SKM-1 treated with dmso at 0.1 percent for 144 hours (cell line): Measurements from ENCODE around the gene SAT2.
"Not testable (repeated sequence)": the region's sequence is repeated elsewhere in the genome, so short reads cannot be mapped to it uniquely, and the experiment has no call there.

Source experiments
- DNase-seq: peaks from one replicate; lab custom pipeline; 2025; ENCODE audit not compliant: unreplicated experiment; lab: John Stamatoyannopoulos, UW

SAT2 gene

DNA sequence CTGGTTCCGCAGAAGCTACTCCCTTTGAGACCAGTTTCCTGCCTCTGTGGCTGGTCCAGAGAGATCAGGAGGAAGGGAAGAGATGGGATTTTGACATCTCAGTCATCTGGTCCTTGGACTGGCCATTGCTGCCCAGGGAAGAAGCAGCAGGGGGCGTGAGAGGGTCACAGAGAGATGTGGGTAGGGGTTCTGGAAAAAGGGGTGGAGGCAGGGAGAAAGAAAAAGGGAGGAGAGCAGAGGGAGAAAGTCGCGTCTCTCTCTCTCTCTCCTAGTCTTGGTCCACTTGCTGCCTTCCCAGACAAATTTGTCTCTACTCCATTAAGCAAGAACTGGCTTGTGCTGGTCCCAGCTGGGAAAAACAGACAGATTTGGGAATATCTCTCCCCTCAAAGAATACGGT lies 6.8 kb upstream of the SAT2 start:
- no peak for DNase-seq

GRCh38 chr17:7633093-7633492 lies 5.5 kb upstream of the SAT2 start:
- no peak for DNase-seq

GRCh38 chr17:7632492-7632894 lies 4.9 kb upstream of the SAT2 start:
- DNase-seq: peak; percentile 31

- no peak for DNase-seq
These were observed 4.1 kb upstream of the SAT2 start for GRCh38 chr17:7631398-7632380.

GRCh38 chr17:7629939-7630571 lies 2.4 kb upstream of the SAT2 start, which contains the start of gene SHBG:
TSS of gene SHBG (plus strand) at chr17:7630135. CDS start at chr17:7630173, 38 bp downstream.
- DNase-seq: no peak

DNA sequence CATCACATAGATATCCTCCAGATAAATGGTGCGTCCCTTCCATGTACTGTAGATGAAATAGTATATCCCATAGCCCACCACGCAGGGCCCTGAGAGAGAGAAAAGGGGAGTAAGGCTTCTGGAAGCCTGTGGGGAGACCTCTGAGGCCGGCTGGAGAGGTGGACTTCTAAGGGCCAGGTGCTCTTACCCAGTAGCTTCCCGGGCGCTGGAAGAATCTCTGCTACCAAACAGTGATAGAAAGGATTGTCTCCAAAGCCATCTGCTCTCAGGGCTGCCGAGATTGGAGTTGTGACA lies 718 bp downstream of the SAT2 start:
- no peak for DNase-seq

DNA sequence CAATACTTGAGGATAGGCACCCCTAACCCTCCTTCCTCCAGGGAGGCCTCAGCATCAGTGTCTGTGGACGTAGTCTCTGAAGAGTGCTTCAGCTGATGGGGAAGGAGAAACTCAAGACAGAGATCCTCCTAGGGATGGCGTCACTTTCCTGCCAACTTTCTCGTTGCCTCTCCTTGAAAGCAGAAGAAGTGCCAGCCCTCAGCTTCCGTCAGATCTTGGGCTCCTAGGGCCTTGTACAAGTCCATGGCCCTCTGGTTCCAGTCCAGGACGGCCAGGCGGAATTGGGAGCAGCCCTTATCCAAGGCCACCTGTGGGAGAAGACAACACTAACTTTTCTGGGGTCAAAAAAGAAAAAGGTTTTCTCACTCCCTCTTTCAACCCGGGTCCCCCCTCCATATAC lies 1.3 kb downstream of the SAT2 start:
- DNase-seq: no peak

GRCh38 chr17:7625749-7626148 lies 1.9 kb downstream of the SAT2 start:
- DNase-seq: not testable (repeated sequence)

DNA sequence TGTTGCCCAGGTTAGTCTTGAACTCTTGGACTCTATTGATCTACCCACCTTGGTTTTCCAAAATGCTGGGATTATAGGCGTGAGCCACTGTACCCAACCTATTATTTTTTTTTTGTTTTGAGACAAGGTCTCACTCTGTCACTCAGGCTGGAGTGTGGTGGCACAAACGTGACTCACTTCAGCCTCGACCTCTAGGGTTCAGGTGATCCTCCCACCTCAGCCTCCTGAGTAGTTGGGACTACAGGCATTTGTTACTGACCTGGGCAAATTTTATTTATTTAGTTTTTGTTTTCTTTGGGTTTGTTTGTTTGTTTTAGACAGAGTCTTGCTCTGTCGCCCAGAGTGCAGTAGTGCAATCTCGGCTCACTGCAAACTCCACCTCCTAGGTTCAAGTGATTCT lies 4.0 kb downstream of the SAT2 start:
- DNase-seq: no peak

DNA sequence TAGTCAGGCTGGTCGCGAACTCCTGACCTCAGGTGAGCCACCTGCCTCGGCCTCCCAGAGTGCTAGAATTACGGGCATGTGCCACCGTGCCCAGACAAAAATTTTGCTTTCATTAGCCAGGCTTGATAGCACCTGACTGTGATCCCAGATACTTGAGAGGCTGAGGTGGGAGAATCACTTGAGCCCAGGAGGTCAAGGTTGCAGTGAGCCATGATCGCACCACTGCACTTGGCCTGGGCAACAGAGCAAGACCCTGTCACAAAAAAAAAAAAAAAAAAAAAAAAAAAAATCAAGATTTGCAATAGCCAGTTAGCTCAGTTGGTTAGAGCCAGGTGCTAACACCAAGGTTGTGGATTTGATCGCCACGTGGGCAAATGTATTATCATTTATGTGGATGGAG lies 6.8 kb downstream of the SAT2 start:
- DNase-seq: no peak

GRCh38 chr17:7618608-7619007 lies 9.0 kb downstream of the SAT2 start:
- DNase-seq: no peak

GRCh38 chr17:7615265-7615747 lies 12.3 kb downstream of the SAT2 start:
- no peak for DNase-seq

DNA sequence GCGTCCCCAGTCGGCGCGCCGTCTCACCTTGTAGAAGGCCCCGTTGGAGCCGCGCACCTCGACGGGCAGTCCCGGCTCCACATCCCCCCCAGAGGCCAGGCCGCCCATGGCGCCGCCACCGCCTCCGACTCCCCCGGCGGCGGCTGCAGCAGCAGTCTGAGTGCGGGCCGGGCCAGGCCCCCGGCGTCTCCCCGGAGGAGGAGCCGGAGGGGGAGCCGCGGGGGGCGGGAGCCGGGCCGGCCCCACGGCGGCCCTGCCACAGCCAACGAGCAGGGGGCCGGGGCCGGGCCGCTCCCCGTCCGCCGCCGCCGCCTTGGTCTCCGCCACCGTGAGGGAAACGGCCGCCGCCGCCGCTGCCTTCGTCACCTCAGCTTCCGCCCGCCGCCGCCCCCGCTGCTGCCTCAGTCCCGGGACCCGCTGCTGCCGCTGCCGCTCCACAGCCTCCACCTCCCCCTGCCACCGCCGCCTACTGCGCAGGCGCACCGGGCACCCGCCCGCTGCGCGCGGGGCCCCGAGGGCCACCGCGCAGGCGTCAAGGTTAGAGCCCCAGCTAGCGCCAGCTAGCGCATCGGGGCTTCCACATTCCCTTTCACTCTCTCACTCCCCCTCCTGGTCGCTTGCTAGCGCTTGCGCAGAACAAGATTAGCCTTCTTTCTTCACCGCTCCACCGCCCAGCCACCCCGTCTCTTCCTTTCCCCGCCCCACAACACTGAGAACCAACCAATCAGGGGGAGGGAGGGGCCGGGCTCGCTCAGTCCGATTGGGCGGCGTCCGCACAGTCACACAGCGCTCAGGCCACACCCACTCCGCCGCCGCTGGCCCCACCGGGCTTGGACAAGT lies 13.0 kb downstream of the SAT2 start, which contains the start of gene FXR2:
FXR2 (minus strand) TSS at position 473 of the 840 bp plus-strand sequence; CDS start at position 108, 365 bp downstream.
- peak; percentile 99 for DNase-seq

- DNase-seq: no peak
These were observed 13.7 kb downstream of the SAT2 start for GRCh38 chr17:7613769-7614424.

DNA sequence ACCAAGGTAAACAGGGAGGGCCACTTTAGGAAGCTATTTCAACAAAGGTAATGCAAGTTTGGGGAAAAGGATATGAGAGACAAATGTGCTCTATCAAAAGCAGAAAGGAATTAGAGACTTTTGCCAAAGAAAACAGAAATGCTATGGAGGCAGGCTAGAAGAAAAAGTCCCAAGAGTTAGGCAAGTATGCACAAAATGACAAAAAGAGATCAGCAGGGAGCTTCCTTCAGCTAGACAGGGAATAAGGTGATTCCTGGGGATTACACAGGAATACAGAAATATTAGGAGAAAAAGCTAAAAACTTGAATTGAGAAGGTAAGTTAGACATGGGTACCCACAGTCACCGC lies 15.4 kb downstream of the SAT2 start:
- DNase-seq: no peak

DNA sequence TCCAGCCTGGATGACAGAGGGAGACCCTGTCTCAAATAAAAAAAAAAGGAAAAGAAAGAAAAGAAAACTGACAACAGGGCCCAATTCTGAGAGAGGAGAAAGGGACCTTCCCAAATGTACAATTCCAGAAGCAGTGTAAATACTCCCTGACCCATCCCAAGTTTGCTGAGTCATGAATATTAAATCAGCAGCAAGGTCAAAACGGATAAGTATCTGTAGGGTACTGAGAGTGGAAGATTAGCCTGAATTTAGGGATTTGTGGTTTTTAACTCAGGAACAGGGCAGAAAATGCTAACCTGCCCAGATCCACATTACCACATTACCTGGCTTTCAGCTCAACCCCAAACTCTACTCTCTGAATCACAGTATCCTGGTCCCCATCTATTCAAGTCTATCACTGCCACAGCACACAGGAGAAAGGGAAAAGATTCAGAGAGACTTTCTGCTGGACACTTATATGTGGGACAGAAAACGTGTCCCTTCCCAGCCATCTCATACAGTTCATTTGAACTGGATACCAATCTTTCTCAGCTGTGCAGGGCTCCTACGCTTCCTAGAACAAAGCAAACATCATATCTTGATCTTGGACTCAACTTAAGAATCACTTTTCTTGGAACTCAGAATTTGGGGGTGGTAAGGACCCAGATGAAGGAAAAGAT lies 15.9 kb downstream of the SAT2 start:
- DNase-seq: no peak

DNA sequence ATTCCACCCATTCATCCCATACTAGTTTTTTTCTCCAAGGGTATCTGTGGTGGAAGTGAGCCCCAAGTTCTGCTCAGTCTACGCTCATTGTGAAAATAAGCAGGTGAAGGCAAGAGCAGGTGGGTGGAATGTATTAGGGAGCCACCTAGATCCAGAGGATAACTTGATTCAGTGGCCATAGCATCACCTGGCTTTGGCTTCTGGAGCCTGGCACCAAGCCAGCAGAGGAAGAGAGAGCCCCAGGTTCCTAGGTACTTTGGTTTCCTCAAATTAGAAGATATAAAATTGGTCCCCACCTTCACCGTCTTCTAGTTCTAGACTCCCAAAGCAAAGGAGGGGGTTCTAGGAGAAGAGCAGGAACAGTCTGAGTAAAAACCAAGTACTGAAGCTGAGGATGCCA lies 17.0 kb downstream of the SAT2 start:
- DNase-seq: no peak

DNA sequence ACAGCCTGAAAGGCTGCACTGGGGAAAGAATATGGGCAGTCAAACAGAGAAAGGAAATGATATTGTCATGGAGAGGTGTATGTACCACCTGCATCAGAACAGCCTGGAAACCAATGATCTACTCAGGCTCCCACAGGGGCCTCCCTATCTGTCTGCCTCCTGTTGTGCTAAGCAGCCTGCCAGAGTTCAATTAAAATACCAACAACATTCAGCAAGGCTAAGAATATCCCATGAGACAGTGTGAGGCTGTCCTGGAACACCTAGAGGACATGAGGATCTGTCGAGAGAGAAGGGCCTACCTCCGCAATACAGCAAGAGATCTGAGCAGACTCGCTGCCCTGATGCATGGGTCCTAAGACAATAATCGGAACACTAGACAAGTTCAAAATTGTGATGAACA lies 21.3 kb downstream of the SAT2 start:
- no peak for DNase-seq

- DNase-seq: not testable (repeated sequence)
These were observed 30.1 kb downstream of the SAT2 start for GRCh38 chr17:7597561-7597960.

- DNase-seq: no peak
These were observed 34.3 kb downstream of the SAT2 start for GRCh38 chr17:7593296-7593695.
